ENCODE data around the gene GJC2. TPM values are rescaled to one million over a fixed set of nuclear protein-coding genes. Genes with fewer than 3 reads are reported as not detected.
A peak's percentile ranks its signal among the peaks of the same experiment; 100 is the strongest.

Gene GJC2
- total and polyA plus RNA-seq, 5 experiments from 2014 or later, result 0.16 to 2.8 (median 1.4) TPM; not detected in 1

GRCh38 chr1:228141226-228142044 lies 8.3 kb upstream of the GJC2 start:
- Mint-ChIP-seq H3K4me1 (peaks cover 10 to 59% (median 46%) of the 10 kb centered on the region in 4 donors), H3K4me3 (peak overlapping the region; percentile 83 to 99 (median 96)), H3K36me3 (no peaks in the 10 kb centered on the region), H3K27ac (peak overlapping the region; percentile 90 to 100 (median 100)), H3K9me3 (no peaks in the 10 kb centered on the region), H3K27me3 (no peaks in the 10 kb centered on the region)
- ATAC-seq (no peak), DNase-seq (peak in 3 of 10 donors; percentile 31 to 62 (median 33))
- POLR2A ChIA-PET, result interaction anchor here (1.2 to 9.0 kb wide), 5 partner anchors 12 to 134 kb away, joined by 3 to 128 read pairs (median 11); partner anchors contain the start of gene IBA57

GRCh38 chr1:228142155-228142691 lies 7.5 kb upstream of the GJC2 start:
- H3K9me3 Mint-ChIP-seq, result no peaks in the 10 kb centered on the region
- H3K4me3 Mint-ChIP-seq, result peak overlapping the region; percentile 83 to 99 (median 96)
- no peaks in the 10 kb centered on the region for H3K27me3 Mint-ChIP-seq
- H3K36me3 Mint-ChIP-seq, result no peaks in the 10 kb centered on the region
- no peak for ATAC-seq
- peaks cover 10 to 52% (median 42%) of the 10 kb centered on the region in 4 donors for H3K4me1 Mint-ChIP-seq
- POLR2A ChIA-PET, result interaction anchor here (0.7 to 9.0 kb wide), 4 partner anchors 11 to 23 kb away, joined by 3 to 128 read pairs (median 30); partner anchors contain the start of gene IBA57
- H3K27ac Mint-ChIP-seq, result peak overlapping the region; percentile 55 to 100 (median 100)
- peak in 5 of 10 donors; percentile 28 to 69 (median 47) for DNase-seq

DNA sequence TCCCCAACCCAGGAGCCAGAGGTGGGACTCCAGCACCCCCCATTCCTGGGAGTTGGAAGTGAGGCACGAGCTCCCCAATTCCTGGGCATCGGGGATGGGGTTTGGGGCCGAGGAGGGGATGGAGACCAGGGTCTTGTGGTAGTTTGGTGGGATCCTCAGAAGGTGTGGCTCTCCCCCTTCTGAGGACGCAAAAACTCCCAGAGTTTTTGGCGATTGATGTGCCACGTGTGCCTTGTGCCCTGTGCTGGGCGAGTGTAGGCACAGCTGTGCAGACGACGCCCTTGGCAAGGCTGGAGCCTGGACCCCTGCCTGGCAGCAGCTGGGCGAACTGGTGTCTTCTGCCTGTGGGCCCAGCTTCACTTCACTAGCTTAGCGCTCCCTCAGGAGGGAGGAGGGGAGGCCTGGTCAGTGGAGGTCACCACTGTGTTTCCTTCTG lies 7.0 kb upstream of the GJC2 start:
- Mint-ChIP-seq H3K9me3 (no peaks in the 10 kb centered on the region), H3K27ac (peak overlapping the region in 9 of 10 donors; percentile 63 to 100 (median 100)), H3K4me1 (peaks cover 10 to 48% (median 39%) of the 10 kb centered on the region in 4 donors), H3K4me3 (peak overlapping the region; percentile 83 to 99 (median 96)), H3K27me3 (no peaks in the 10 kb centered on the region), H3K36me3 (no peaks in the 10 kb centered on the region)
- no peak for DNase-seq
- ATAC-seq, result no peak
- POLR2A ChIA-PET, result interaction anchor here (0.6 to 9.0 kb wide), 5 partner anchors 10 to 1204 kb away, joined by 3 to 128 read pairs (median 11); partner anchors contain the start of gene IBA57

DNA sequence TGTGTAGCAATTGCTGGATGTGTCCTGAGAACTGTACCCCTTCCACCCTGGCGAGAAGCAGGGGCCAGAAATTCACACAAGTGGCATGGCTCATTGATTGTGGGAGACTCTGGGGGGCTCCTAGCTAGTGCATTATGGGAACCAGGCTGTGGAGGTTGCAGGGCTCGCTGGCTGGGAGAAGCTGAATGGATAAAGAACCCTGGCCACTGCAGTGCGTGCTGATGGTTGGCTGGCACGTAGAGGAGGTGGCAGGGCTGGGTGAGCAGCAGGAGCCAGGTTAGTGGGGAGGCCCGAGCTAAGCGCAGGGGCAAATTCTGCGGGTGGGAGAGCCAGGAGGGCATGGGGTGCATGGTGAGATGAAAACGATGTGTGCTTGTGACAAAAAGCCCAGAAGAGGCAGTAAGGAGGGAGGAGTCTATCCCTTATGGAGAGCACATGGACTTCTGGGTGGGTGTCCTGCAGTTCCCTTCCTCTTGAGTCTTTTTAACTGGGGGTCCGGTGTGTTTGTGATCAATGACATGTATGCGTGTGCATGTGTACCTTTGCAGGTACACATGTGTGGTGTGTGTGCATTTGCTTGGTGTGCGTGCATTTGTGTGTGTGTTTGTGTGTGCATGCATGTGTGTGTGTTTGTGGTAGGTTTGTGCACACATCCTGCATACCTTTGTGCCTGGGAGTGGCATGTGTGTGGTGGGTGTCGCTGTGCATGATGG lies 6.1 kb upstream of the GJC2 start:
- POLR2A ChIA-PET, result interaction anchor here (4.7 to 9.0 kb wide), 2 partner anchors 13 to 21 kb away, joined by 49 to 128 read pairs; partner anchors contain the start of gene IBA57
- DNase-seq, result peak in 1 of 10 donors; percentile 3
- Mint-ChIP-seq H3K36me3 (no peaks in the 10 kb centered on the region), H3K4me1 (peaks cover 10 to 48% (median 36%) of the 10 kb centered on the region in 4 donors), H3K27me3 (no peaks in the 10 kb centered on the region), H3K27ac (peak overlapping the region; percentile 11 to 100 (median 90)), H3K9me3 (no peaks in the 10 kb centered on the region), H3K4me3 (peak overlapping the region; percentile 83 to 99 (median 96))
- no peak for ATAC-seq

- no peak for ATAC-seq
- Mint-ChIP-seq H3K4me1 (peaks cover 10 to 48% (median 36%) of the 10 kb centered on the region in 4 donors), H3K4me3 (peak overlapping the region in 5 of 10 donors; percentile 26 to 99 (median 83)), H3K27ac (peak overlapping the region in 4 of 10 donors; percentile 40 to 100 (median 82)), H3K36me3 (no peaks in the 10 kb centered on the region), H3K9me3 (no peaks in the 10 kb centered on the region), H3K27me3 (no peaks in the 10 kb centered on the region)
- DNase-seq, result peak in 1 of 10 donors; percentile 62
- POLR2A ChIA-PET, result interaction anchor here (9.0 kb wide), 1 partner anchor 21 kb away, joined by 128 read pairs; the partner anchor contains the start of gene IBA57
These were observed 5.3 kb upstream of the GJC2 start for GRCh38 chr1:228144193-228144992.

GRCh38 chr1:228144993-228145343 lies 4.8 kb upstream of the GJC2 start:
- POLR2A ChIA-PET, result interaction anchor here (9.0 kb wide), 1 partner anchor 20 kb away, joined by 128 read pairs; the partner anchor contains the start of gene IBA57

GRCh38 chr1:228145463-228146416 lies 4.0 kb upstream of the GJC2 start:
- peak overlapping the region in 5 of 10 donors; percentile 6 to 78 (median 40) for H3K27ac Mint-ChIP-seq
- ATAC-seq, result no peak
- POLR2A ChIA-PET, result no interaction called here
- H3K4me3 Mint-ChIP-seq, result peak overlapping the region in 1 of 10 donors; percentile 60
- peaks cover 10 to 44% (median 33%) of the 10 kb centered on the region in 4 donors for H3K4me1 Mint-ChIP-seq
- no peaks in the 10 kb centered on the region for H3K9me3 Mint-ChIP-seq
- no peaks in the 10 kb centered on the region for H3K36me3 Mint-ChIP-seq
- no peaks in the 10 kb centered on the region for H3K27me3 Mint-ChIP-seq
- peak in 1 of 10 donors; percentile 26 for DNase-seq

More at GRCh38 chr1:228144993-228145343, 4.8 kb upstream of the GJC2 start:
- Mint-ChIP-seq H3K27me3 (no peaks in the 10 kb centered on the region), H3K27ac (peak overlapping the region in 1 of 10 donors; percentile 58), H3K4me1 (peaks cover 10 to 44% (median 33%) of the 10 kb centered on the region in 4 donors), H3K4me3 (peak overlapping the region in 1 of 10 donors; percentile 14), H3K9me3 (no peaks in the 10 kb centered on the region), H3K36me3 (no peaks in the 10 kb centered on the region)
- DNase-seq, result peak in 1 of 10 donors; percentile 26
- no peak for ATAC-seq

DNA sequence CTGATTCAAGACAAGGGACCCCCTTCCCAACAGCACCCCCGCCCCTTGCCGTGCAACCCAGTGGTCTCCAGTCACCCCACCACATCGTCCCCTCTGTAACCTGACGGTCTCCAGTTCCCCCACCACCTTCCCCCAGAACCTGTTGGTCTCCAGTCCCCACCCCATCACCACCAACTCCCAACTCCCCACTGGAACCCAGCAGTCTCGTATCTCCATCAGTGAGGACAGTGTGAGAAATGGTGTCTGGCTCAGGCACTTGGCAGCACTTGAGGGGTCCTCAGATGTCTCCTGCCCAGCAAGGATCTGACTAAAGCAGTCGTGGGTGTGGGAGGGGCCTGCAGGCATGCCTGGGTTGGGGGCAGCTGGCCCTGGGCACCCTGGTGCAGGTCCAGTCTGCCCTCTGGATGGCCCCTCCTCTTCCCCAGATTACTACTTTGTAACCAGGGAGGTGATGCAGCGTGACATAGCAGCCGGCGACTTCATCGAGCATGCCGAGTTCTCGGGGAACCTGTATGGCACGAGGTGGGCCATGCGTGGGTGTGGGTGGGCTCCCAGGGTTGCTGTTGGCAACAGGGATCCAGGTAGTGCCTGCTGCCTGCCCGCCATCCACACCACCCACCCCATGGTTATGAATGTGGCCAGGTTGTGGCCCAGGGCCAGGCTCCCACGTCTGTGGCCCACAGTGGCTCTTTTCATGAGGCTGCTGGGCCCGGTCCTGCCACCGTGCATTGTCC lies 3.1 kb upstream of the GJC2 start:
- Mint-ChIP-seq H3K9me3 (no peaks in the 10 kb centered on the region), H3K27me3 (no peaks in the 10 kb centered on the region), H3K4me3 (no peak overlapping the region), H3K27ac (peak overlapping the region in 1 of 10 donors; percentile 78), H3K4me1 (peaks cover 10 to 40% (median 29%) of the 10 kb centered on the region in 4 donors), H3K36me3 (no peaks in the 10 kb centered on the region)
- peak in 1 of 10 donors; percentile 47 for DNase-seq
- POLR2A ChIA-PET, result no interaction called here
- ATAC-seq, result no peak

- Mint-ChIP-seq H3K27ac (no peak overlapping the region), H3K36me3 (no peaks in the 10 kb centered on the region), H3K4me3 (no peak overlapping the region), H3K27me3 (no peaks in the 10 kb centered on the region), H3K9me3 (no peaks in the 10 kb centered on the region), H3K4me1 (peaks cover 10 to 34% (median 24%) of the 10 kb centered on the region in 4 donors)
- POLR2A ChIA-PET, result interaction anchor here (1.7 kb wide), 1 partner anchor 10 kb away, joined by 5 read pairs; no protein-coding TSS in a partner anchor
- peak in 1 of 10 donors; percentile 41 for DNase-seq
- no peak for ATAC-seq
These were observed 2.5 kb upstream of the GJC2 start for GRCh38 chr1:228147151-228147693.

- Mint-ChIP-seq H3K9me3 (no peaks in the 10 kb centered on the region), H3K27ac (no peak overlapping the region), H3K4me1 (peaks cover 11 to 31% (median 19%) of the 10 kb centered on the region in 4 donors), H3K36me3 (no peaks in the 10 kb centered on the region), H3K27me3 (no peaks in the 10 kb centered on the region), H3K4me3 (no peak overlapping the region)
- POLR2A ChIA-PET, result interaction anchor here (0.9 to 1.7 kb wide), 3 partner anchors 9 to 17 kb away, joined by 3 to 9 read pairs (median 5); partner anchors contain the start of gene IBA57
- ATAC-seq (no peak), DNase-seq (no peak)
These were observed 2.0 kb upstream of the GJC2 start for GRCh38 chr1:228147768-228148167.
